H7 (cell line): ENCODE data around the gene TMEM59L. TPM values are rescaled to one million over a fixed set of nuclear protein-coding genes. Genes with fewer than 3 reads are reported as not detected.

Experiments used
- DNase-seq: peaks from one replicate; pipeline ENCODE4 v3.0.0; 2012
- H3K27me3 ChIP-seq: 2 replicates; pipeline ENCODE4 v1.6.0; 2011; ENCODE audit warnings: mild to moderate bottlenecking, low read length; ENCODE audit not compliant: control insufficient read depth, insufficient read depth
- H3K36me3 ChIP-seq: replicated peaks from 2 replicates; pipeline ENCODE4 v1.5.1; 2011; ENCODE audit warnings: low read length; ENCODE audit not compliant: control insufficient read depth, insufficient read depth
- H3K4me3 ChIP-seq: 2 replicates; pipeline ENCODE4 v1.5.1; 2011; ENCODE audit warnings: low read depth, mild to moderate bottlenecking, control low read depth, low read length, moderate library complexity; ENCODE audit not compliant: insufficient read depth
- total RNA-seq: library from RNA; depleted of rRNA; stranded (reverse); fragments of >200 nt; shearing (Covaris generic); gene quantifications from 2 replicates; pipeline ENCODE4 v1.2.3, GENCODE V29; 2014; rRNA removed

Gene TMEM59L
- 1.8 and 3.5 TPM in 2 replicates for total RNA-seq

- peak; percentile 91 for DNase-seq
- peak within 1 kb of the TSS; percentile 39 for H3K4me3 ChIP-seq
- H3K27me3 ChIP-seq = peaks cover 69% of the 10 kb centered on the region
- no peaks in the 10 kb centered on the region for H3K36me3 ChIP-seq
Observed at GRCh38 chr19:18612772-18613588, at the start of gene TMEM59L. TSS of gene TMEM59L (plus strand) at chr19:18612870. CDS start at chr19:18612959, 89 bp downstream.

DNA sequence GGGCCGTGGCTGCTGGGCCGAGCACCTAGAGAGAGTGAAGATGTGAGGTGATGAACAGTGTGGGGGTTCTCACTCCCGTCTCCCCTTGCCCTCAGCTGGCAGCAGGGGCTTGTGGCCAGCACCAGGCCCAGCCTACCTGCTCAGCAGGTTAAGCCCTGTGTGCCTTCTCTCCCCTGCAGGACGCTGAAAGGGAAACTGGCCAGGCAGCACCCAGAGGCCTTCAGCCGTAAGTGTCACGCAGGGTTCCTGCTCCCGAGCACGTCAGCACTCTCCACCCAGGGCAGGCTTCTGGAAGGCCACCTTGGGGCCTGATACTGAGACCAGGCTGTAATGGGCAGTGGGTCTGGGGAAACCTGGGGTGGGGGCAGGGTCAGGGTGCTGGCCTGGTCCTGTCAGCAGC, 45.7 kb upstream of the TMEM59L start:
- DNase-seq = no peak
- Histone ChIP-seq H3K27me3 (no peaks in the 10 kb centered on the region), H3K36me3 (peaks cover 34% of the 10 kb centered on the region), H3K4me3 (no peak overlapping the region)

- H3K4me3 ChIP-seq = no peak overlapping the region
- no peak for DNase-seq
- H3K36me3 ChIP-seq = peaks cover 36% of the 10 kb centered on the region
- no peaks in the 10 kb centered on the region for H3K27me3 ChIP-seq
Observed at GRCh38 chr19:18568367-18568766, 44.3 kb upstream of the TMEM59L start.

GRCh38 chr19:18571564-18572344, 40.9 kb upstream of the TMEM59L start, which contains the start of gene UBA52:
TSS of gene UBA52 (plus strand) at chr19:18571857. CDS start at chr19:18573301, 1,444 bp downstream.
- no peaks in the 10 kb centered on the region for H3K27me3 ChIP-seq
- peak within 1 kb of the TSS; percentile 81 for H3K4me3 ChIP-seq
- H3K36me3 ChIP-seq = peaks cover 46% of the 10 kb centered on the region
- DNase-seq = peak; percentile 98

DNA sequence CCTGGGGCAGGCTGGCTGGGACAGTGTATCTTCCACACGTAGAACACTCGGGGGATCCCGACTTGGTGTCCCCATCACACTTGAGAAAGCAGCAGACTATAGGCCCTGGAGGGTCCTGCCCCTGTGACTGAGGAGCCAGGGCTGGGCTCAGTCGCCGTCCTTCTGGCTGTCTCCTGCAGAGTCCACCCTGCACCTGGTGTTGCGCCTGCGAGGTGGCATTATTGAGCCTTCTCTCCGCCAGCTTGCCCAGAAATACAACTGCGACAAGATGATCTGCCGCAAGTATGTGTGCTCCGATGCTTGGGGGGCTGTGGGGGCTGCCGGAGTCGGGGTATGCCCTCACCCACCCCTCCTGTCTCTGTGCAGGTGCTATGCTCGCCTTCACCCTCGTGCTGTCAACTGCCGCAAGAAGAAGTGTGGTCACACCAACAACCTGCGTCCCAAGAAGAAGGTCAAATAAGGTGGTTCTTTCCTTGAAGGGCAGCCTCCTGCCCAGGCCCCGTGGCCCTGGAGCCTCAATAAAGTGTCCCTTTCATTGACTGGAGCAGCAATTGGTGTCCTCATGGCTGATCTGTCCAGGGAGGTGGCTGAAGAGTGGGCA, 37.9 kb upstream of the TMEM59L start:
- Histone ChIP-seq H3K27me3 (no peaks in the 10 kb centered on the region), H3K4me3 (no peak overlapping the region), H3K36me3 (peaks cover 29% of the 10 kb centered on the region)
- DNase-seq = no peak

DNA sequence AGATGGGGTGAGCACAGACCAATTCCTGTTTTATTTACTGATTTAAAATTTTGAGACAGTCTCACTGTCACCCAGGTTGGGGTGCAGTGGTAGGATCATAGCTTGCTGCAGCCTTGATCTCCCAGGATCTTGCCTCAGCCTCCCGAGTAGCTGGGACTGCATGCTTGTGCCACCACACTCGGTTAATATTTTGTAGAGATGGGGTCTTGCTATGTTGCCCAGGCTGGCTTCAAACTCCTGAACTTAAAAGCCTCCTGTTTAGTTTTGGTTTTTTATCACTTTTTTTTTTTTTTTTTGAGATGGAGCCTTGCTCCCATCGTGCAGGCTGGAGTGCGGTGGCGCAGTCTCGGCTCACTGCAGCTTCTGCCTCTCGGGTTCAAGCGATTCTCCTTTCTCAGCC, 36.3 kb upstream of the TMEM59L start:
- Histone ChIP-seq H3K4me3 (no peak overlapping the region), H3K36me3 (peaks cover 29% of the 10 kb centered on the region), H3K27me3 (no peaks in the 10 kb centered on the region)
- DNase-seq = no peak

- Histone ChIP-seq H3K4me3 (no peak overlapping the region), H3K27me3 (no peaks in the 10 kb centered on the region), H3K36me3 (peaks cover 29% of the 10 kb centered on the region)
- no peak for DNase-seq
Observed at GRCh38 chr19:18577365-18577914, 35.2 kb upstream of the TMEM59L start.

- Histone ChIP-seq H3K4me3 (no peak overlapping the region), H3K27me3 (no peaks in the 10 kb centered on the region), H3K36me3 (peaks cover 9% of the 10 kb centered on the region)
- DNase-seq = no peak
Observed at GRCh38 chr19:18580311-18580710, 32.4 kb upstream of the TMEM59L start.

DNA sequence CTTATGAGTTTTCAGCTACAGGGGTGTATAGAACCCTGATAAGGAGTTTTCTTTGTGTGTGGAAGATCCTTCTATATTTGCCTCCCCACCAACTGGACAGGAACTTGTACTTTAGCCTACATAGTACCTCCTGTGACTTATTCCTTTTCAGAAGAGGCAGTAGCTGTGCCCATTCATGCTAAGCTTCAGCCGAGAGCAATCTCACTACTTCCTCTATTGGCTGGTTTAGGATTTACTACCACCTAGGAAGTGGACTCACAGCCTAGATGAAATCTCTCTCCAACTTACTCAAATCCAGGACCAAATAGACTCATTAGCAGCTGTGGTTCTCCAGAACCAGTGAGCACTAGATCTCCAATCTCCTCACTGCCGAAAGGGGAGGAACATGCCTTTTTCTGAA, 26.4 kb upstream of the TMEM59L start:
- DNase-seq = no peak
- no peaks in the 10 kb centered on the region for H3K27me3 ChIP-seq
- H3K4me3 ChIP-seq = no peak overlapping the region
- peaks cover 2% of the 10 kb centered on the region; the same call in 1 of the 2 replicates for H3K36me3 ChIP-seq

GRCh38 chr19:18587561-18587960, 25.1 kb upstream of the TMEM59L start:
- Histone ChIP-seq H3K27me3 (no peaks in the 10 kb centered on the region), H3K36me3 (peaks cover 2% of the 10 kb centered on the region; the same call in 1 of the 2 replicates), H3K4me3 (no peak overlapping the region)
- no peak for DNase-seq

DNA sequence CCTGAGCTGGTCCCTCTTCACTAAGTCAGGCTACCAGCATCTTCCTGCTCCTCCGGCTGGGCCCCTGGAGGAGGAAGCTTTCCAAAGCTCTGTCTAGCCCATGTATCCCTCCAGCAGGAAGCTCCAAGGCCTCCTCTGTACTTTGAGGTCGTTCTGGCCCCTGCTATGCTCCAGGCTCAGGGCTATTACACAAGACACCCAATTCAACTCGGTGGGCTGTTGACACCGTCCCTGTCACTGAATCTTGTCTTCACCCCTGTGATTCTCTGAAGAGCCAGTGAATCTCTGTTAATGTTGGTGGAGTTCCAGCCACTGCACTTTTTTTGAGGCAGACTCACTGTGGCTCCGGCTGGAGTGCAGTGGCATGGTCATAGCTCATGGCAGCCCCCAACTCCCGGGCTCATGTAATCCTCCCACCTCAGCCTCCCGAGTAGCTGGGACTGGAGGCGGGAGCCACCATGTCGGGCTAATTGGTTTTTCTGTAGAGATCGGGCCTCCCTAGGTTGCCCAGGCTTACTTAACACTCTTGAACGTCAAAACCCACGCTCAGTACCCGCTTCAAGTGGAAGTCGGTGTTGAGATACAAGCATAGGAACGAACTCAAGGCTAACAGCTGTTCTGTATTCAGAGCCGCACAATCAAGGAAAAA, 24.6 kb upstream of the TMEM59L start:
- Histone ChIP-seq H3K36me3 (peaks cover 2% of the 10 kb centered on the region; the same call in 1 of the 2 replicates), H3K4me3 (peak overlapping the region; percentile 91), H3K27me3 (no peaks in the 10 kb centered on the region)
- DNase-seq = peak; percentile 43

GRCh38 chr19:18588611-18589379, 23.9 kb upstream of the TMEM59L start, which contains the start of gene REX1BD:
TSS of gene REX1BD (plus strand) at chr19:18588798. CDS start at chr19:18588802, 4 bp downstream.
- DNase-seq = peak; percentile 94
- Histone ChIP-seq H3K36me3 (peaks cover 2% of the 10 kb centered on the region; the same call in 1 of the 2 replicates), H3K27me3 (no peaks in the 10 kb centered on the region), H3K4me3 (peak within 1 kb of the TSS; percentile 91)
